Measurements from ENCODE around the gene RRAGC.

The RRAGC gene, protein sequence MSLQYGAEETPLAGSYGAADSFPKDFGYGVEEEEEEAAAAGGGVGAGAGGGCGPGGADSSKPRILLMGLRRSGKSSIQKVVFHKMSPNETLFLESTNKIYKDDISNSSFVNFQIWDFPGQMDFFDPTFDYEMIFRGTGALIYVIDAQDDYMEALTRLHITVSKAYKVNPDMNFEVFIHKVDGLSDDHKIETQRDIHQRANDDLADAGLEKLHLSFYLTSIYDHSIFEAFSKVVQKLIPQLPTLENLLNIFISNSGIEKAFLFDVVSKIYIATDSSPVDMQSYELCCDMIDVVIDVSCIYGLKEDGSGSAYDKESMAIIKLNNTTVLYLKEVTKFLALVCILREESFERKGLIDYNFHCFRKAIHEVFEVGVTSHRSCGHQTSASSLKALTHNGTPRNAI

DNA sequence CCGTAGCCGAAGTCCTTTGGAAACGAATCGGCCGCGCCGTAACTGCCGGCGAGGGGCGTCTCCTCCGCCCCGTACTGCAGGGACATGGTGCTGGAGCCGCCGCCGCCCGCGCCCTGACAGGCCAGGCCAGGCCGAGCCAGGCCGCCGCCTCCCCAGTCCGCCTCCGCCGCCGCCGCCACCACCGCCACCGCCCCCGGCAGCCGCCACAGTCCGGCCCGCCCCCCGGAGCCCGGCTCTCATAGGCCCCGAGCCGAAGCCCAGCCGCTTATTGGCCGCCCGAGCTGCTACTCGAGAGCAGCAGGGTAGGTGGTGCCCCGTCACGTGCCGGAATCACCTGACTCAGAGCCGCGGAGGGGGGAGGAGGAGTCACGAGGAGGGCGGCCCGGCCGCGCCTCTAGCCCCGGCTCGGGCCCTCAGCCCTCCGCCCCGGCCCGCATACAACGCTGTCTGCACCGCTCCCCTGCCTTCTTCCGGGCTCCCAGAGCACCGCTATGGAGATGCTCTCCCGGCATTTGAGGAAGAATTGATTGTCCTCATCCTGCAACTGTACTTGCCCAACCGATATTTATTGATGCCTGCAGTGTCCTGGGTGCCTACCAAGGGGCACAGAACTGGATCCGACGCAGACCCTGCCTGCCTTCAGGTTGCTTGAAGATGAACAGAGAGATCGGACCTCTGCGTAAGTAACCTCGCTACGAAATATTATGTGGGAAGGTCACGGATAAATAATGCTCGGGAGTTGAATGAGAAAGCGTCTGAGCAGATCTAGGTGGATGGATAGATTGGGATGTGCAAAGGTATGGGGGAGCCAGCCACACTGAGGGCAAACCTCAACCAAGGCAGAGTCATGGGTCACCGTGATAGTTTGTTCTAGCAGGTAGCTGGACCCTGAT is at the start of gene RRAGC:
RRAGC (minus strand) TSS at position 212 of the 893 bp plus-strand sequence; CDS start at position 86, 126 bp downstream.
- DNase-seq (ENCODE audit: low read depth) = peak; percentile 95

DNA sequence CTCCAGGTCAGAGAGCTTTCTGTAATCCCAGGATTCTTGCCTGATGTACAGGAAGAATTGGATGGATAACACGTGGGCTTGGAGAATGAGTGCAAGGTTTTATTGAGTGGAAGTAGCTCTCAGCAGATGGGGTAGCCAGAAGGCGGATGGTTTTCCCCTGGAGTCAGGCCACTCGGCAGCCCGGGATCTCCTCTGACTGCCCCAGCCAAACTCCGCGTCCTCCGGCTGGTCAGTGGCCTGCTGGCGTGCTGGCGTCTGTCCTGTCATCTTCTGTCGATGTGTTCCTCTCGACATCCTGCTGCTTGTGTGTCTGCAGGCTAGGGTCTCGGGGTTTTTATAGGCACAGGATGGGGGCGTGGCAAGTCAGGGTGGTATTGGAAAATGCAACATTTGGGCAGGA is 49.2 kb upstream of the RRAGC start:
- DNase-seq (ENCODE audit: low read depth) = no peak

DNA sequence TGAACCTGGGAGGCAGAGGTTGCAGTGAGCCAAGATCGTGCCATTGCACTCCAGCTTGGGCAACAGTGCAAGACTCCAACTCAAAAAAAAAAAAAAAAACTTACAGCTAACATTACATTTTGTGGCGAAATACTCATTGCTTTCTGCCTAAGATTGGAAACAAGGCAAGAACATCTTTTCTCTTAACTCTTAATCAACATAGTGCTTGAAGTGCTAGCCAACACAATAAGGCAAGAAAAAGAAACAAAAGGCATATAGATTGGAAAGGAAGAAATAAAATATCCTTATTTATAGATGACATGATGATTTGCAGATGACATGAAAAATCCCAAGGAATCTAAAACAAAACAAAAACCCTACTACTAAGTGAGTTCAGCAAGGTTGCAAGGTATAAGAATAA is 46.4 kb upstream of the RRAGC start:
- DNase-seq (ENCODE audit: low read depth) = no peak

DNA sequence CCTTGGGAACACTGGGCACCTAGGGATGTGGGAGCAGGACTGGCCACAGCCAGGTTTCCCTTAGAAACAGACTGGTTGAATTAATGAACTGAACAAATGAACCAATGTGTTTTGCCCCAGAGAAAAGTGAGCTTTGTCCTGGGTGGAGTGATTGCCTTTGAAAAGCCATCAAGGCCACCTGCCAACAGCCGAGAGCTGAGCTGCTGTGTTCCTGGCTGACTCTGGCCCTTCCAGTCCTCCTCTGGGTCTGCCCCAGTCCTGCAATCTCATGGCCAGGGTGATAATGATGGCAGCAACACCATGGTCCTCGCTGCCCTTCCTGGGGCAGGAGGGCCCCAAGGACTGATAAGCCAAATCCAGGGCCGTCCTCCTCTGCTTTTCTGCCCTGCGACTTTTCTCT is 40.0 kb upstream of the RRAGC start:
- no peak for DNase-seq (ENCODE audit: low read depth)

DNA sequence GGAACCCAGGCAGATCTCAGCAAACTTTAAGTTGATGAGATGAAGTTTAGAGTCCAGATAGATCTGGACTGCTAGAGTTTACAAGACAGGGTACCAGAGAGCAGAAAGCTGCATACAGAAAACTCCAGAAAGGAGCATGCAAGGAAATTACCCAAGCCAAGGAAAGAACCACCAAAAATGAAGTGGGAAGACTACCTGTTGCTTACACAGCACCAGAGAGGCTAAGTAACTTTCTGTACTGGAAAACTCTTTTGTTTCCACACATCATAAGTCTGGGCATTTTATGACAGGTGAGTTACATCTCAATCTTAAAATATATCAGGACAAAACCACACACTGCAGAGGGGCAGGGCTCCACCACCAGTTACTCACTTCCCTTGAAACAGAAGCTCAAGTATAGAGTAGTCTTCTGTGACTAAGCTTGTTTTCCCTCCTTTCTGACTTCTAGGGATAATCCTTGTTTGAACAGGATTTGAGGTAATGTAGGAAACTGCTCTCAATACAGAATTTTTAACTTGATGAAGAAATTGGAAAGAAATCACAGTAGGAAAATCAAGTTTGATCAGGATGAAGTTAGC is 39.2 kb upstream of the RRAGC start:
- peak; percentile 27 for DNase-seq (ENCODE audit: low read depth)

DNA sequence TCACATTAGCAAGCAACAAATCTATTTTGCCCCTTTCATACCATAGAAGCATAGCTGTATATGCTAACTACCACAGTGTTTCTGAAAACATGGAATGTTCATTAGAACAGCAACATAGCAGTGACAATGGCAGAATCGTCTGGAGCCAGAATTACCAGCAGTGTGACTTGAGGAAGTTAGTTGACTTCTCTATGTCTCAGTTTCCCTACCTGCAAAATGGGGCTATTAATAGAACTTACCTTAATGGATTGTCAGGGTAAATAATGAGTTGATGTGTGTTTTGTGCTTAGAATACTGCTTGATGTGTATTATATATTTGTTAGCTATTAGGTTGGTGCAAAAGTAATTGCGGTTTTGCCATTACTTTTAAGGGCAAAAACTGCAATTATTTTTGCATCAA is 36.6 kb upstream of the RRAGC start:
- DNase-seq (ENCODE audit: low read depth) = no peak

DNA sequence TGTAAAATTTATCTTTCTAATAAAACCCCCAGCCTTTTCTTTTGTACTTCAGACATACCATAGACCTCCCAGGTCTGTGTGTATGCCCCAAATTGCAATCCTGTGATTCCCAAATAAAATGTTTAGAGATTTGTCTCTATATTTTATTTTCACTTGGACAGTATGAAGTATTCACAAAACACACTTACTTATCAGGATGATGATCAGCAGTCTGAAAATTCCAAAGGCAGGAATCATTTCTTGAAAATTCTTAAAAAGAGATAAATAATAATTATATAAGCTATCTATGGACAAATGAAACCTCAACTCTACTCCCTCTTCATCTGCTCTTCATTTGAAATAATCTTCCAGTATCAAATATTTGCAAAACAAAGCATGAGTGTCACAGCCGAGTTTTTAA is 33.4 kb upstream of the RRAGC start:
- DNase-seq (ENCODE audit: low read depth) = peak; percentile 10

DNA sequence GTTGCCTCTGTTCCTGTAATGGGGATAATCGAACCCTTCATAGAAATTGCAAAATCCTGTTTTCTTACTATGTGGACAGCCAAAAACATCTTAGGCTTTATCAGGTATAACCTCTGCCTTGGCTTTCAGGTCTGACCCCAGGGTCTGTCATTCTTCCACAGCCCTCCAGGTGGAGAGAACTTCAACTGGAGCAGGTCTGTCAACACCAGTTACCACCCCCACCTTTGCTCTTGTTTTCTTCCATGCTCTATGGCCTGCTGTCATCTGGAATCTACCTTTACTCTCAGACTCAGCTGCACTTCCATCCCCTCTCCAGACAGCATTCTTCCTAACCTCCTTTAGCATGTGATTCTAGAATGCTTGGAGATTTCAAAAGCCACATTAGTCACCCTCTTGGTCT is 32.2 kb upstream of the RRAGC start:
- peak; percentile 55 for DNase-seq (ENCODE audit: low read depth)

DNA sequence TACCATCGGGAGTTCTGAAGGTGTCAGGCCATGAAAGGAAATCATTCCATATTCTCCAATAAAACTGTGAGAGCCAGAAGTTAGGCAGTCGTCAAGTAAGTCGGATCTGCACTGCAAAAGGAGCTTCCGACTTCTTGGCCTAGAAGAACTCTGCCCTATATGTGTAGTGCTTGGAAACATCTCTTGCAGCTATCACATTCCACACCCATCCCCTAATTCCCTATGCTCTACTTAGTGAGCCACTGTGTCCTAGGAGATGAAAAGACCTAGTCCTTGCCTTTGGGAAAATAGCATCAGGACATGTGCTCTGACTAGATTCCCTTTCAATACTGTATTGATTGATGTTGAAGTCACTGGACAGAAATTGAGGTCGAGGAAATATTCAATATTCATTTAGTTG is 30.0 kb upstream of the RRAGC start:
- DNase-seq (ENCODE audit: low read depth) = no peak

DNA sequence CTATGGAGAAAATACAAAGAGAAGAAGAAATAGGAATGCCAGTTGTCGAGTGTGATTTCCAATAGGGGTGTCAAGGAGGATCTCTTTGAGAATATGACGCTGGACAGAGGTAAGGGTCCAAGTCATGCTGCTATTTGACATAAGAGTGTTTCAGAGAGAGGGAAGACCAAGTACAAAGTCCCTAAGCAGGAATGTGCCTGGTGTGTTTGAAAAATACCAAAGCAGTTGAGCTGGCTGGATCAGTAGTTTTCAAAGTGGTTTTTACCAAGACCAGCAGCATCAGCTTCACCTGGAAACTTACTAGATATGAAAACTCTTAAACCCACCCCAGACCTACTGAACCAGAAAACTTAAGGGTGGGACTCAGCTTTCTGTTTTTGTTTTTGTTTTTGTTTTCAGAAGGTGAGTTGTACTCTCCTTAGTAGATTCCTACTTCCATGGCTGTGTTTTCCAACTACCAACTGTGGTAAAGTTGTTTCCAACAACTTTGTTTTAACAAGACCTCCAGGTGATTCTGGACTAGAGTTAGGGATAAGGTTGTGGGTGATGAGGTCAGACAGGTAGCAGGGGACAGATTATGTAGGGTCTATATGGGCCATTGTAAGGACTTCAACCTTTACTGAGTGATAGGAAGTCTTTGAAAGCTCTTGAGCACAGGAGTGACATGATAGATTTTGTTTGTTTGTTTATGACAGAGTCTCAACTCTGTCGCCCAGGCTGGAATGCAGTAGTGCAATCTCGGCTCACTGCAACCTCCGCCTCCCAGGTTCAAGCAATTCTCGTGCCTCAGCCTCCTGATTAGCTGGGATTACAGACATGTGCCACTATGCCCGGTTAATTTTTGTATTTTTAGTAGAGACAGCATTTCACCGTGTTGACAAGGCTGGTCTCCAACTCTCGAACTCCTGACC is 29.1 kb upstream of the RRAGC start:
- DNase-seq (ENCODE audit: low read depth) = no peak

DNA sequence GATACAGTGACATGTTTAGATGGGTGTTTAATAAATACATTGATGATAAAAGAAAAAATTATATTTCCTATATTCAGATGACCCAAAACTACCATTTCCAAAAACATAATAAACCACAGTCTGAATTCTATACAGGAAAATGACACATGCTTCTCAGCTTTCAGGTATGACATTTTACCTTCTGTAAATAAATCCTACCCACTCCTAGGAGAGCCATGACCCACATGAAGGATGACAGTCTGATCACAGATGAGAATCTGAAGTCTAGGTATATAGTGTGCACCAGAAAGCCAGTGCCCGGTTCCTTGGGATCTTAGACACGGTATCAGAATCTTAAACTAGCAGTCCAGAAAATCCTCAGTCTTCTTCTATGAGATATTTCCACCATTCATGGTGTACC is 25.5 kb upstream of the RRAGC start:
- DNase-seq (ENCODE audit: low read depth) = no peak

DNA sequence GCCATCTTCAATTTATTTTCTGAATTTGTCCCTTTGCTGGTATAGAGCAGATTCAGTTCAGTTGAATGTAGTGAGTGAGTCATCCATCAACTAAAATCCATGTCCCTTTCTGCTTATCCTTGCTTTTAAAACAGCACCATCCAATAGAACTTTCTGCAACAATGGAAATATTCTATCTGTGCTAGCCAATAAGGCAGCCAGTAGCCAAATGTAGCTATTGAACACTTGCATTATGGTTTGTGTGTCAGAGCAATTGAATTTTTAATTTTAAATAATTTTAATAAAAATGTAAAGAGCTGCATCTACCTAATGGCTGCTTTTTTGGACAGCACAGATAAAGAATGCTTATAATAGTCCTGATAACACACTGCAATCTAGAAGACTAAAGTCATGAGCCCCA is 21.9 kb upstream of the RRAGC start, which contains the start of gene GJA9:
GJA9 (minus strand) TSS at position 101 of the 400 bp plus-strand sequence. CDS start 5,489 bp downstream, outside the sequence.
- no peak for DNase-seq (ENCODE audit: low read depth)

DNA sequence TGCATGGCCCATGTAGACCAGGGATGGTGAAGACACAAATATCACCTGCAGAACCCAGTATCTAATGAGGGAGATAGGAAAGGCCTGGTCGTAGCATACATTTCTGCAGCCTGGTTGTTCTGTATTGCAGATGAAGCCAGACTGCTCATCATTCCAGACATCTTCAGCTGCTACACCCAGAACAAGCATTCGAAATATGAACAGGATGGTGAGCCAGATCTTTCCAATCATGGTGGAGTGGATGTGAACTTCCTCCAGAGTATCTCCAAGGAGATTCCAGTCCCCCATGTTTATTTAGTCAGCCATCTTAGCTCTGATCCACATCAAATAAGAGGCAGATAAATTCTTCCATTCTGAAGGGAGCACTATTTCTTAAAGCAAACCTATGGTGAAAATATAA is 16.2 kb upstream of the RRAGC start:
- DNase-seq (ENCODE audit: low read depth) = no peak

DNA sequence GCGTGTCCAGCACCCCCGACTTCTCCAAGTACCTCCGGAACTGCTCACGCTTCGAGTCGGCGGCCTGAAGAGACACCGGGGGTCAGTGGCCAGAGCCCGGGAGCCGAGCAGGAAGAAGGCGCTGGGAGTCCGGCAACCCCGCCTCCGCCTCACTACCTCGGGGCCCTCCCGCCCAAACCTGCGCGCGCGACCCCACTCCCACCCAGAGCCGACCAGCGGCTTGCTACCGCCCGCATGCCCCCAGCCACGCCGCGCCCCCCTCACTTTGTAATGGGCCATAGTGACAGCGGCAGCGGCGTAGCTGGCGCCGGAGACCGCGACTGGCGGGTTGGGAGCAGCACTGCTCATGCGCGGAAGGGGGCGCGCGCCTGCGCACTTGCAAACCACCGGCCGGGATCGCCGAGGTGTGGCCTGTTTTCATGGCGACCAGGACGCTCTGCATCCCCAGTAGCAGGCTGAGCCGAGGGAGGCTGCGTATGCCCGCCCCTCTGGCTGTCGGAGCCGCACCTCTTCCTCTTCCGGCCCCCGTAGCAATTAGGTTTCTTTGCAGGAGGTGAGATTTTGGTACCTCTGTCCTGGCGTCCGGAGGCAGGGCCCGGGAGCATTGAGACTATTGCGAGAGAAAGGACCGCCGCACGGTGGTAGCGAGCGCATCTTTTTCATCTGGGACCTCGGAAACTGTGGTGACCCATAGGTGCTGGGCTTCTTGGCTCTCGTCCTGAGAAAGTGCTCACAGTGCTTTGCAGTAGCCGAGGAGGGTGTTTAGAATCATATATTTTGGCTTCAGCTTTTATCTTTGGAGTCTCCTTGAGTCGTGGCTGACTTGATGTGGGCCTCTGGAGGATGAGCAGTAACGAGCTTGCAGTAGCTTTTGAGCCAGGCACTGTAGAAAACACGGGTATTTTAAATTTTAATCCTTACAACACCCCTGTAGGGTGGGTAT is 13.7 kb upstream of the RRAGC start, which contains the start of gene MYCBP:
MYCBP (minus strand) TSS at position 322 of the 943 bp plus-strand sequence; CDS start at position 279, 43 bp downstream.
- peak; percentile 88 for DNase-seq (ENCODE audit: low read depth)

DNA sequence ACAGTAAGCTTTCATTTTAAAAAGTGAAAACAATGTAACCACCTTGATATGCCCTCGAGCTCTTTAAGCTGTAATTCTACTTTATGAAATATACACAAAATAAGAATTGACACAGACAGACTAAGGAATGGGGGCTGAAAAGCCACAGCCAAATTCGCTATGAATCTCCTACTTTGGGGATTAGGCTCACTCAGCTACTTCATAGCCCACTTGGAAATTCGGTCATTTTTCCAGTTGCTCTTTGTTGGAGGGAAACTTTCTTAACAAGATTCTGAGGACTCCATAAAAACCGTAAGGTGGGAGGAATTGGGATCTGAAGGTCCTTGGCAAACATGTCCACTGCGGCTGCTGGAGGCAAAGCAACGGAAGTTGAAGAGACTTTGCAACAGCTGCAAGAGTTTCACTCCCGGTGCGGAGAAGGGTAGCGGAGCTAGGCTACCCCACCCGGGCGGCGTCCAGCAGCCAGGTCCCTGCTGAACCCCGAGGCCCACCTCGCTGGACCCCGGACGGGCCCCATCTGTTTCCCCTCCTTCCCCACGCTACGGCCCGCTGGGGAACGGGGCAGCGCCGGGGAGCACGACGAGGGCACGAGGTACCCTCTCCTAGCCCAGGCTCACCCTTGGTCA is 12.9 kb upstream of the RRAGC start:
- peak; percentile 11 for DNase-seq (ENCODE audit: low read depth)

DNA sequence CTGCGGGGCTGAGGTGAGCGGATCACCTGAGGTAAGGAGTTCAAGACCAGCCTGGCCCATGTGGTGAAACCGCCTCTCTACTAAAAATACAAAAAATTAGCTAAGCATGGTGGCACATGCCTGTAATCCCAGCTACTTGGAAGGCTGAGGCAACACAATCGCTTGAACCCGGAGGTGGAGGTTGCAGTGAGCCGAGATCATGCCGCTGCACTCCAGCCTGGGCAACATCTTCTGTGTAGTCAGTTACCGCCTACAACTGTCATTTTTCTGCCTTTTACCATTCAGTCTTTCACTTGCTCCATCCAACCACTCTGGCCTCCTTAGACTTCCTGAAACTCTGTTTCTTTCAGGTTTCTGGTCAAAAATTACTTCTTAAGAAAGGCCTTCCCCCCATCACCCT is 11.4 kb upstream of the RRAGC start:
- DNase-seq (ENCODE audit: low read depth) = no peak

DNA sequence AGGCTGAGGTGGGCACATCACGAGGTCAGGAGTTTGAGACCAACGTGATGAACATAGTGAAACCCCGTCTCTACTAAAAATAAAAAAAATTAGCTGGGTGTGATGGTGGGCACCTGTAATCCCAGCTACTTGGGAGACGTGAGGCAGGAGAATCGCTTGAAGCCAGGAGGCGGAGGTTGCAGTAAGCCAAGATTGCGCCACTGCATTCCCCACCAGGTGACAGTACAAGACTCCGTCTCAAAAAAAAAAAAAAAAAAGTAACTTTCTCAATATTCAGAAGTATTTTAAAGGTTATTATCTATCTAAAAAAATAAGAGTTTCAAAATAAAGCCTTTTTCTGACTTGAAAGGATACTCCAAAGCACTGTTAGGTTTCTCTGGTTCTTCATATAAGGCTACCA is 7.6 kb upstream of the RRAGC start:
- DNase-seq (ENCODE audit: low read depth) = peak; percentile 24

DNA sequence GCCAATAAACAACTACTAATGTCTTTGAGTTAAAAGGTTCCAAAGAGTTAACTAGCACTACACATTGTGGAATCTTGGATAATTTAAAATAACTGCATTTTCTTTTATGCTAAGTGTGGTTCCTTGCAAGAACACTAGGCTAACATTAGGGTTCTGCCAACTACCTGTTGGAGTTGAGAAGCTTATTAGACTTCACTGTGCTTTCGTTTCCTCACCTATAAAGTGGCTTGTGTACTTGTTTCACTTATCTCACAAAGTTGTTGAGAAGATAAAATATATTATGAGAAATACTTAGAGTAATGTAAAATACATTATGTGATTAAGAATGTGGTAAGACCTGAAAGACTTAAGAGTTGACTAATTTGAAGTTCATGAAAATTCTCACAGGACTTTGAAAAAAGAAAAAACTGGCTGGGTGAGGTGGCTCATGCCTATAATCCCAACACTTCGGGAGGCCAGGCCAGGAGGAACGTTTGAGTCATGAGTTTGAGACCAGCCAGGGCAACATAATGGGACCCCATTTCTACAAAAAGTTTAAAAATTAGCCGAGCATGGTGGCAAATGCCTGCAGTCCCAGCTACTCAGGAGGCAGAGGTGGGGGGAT is 5.6 kb upstream of the RRAGC start:
- peak; percentile 25 for DNase-seq (ENCODE audit: low read depth)

DNA sequence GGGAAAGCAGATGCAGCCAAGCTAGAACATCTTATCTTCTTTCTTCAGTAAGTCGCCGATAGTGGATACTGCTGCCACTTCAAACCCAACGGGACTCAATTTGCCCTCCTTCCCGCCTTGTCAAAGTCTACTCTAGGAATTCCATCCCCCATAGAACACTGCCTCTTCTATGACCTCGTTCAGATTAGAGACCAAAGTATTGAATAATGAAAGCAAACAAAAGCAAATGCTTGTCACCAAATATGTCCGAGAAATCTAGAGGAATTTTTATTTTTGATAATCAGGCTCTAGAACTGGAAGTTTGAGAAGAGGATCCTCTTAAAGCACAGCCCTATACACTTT is 853 bp upstream of the RRAGC start:
- peak; percentile 7 for DNase-seq (ENCODE audit: low read depth)
